ENCODE results near the gene MEIS2.

MEIS2 gene

GRCh38 chr15:37100109-37100965, at the start of gene MEIS2:
TSS of gene MEIS2 (minus strand) at chr15:37100549. CDS start at chr15:37099466, 1,083 bp downstream.
- DNase-seq: peak; percentile 48 to 85

- DNase-seq: no peak
Observed at GRCh38 chr15:37149146-37149545, 48.8 kb upstream of the MEIS2 start.

- DNase-seq: no peak
Observed at GRCh38 chr15:37148714-37149113, 48.4 kb upstream of the MEIS2 start.

- no peak for DNase-seq
Observed at GRCh38 chr15:37143351-37143750, 43.0 kb upstream of the MEIS2 start.

- no peak for DNase-seq
Observed at GRCh38 chr15:37142371-37142770, 42.0 kb upstream of the MEIS2 start.

- DNase-seq: no peak
Observed at GRCh38 chr15:37140531-37141058, 40.2 kb upstream of the MEIS2 start.

GRCh38 chr15:37138591-37139215, 38.4 kb upstream of the MEIS2 start:
- DNase-seq: no peak

- DNase-seq: no peak
Observed at GRCh38 chr15:37137221-37137620, 36.9 kb upstream of the MEIS2 start.

GRCh38 chr15:37136666-37137065, 36.3 kb upstream of the MEIS2 start:
- DNase-seq: no peak

GRCh38 chr15:37135225-37135624, 34.9 kb upstream of the MEIS2 start:
- DNase-seq: peak in 1 of 2 experiments; percentile 3

- peak in 1 of 2 experiments; percentile 38 for DNase-seq
Observed at GRCh38 chr15:37134699-37135131, 34.4 kb upstream of the MEIS2 start.

- DNase-seq: no peak
Observed at GRCh38 chr15:37134244-37134643, 33.9 kb upstream of the MEIS2 start.

GRCh38 chr15:37133602-37134001, 33.3 kb upstream of the MEIS2 start:
- peak in 1 of 2 experiments; percentile 33 for DNase-seq

- no peak for DNase-seq
Observed at GRCh38 chr15:37132826-37133417, 32.6 kb upstream of the MEIS2 start.

GRCh38 chr15:37131621-37132020, 31.3 kb upstream of the MEIS2 start:
- no peak for DNase-seq

GRCh38 chr15:37130356-37130755, 30.0 kb upstream of the MEIS2 start:
- DNase-seq: no peak

- DNase-seq: no peak
Observed at GRCh38 chr15:37125143-37125542, 24.8 kb upstream of the MEIS2 start.

- DNase-seq: no peak
Observed at GRCh38 chr15:37124331-37124730, 24.0 kb upstream of the MEIS2 start.

- no peak for DNase-seq
Observed at GRCh38 chr15:37122703-37123102, 22.4 kb upstream of the MEIS2 start.

- DNase-seq: no peak
Observed at GRCh38 chr15:37121492-37121891, 21.1 kb upstream of the MEIS2 start.

- DNase-seq: no peak
Observed at GRCh38 chr15:37117030-37117429, 16.7 kb upstream of the MEIS2 start.

GRCh38 chr15:37115538-37115937, 15.2 kb upstream of the MEIS2 start:
- no peak for DNase-seq

- no peak for DNase-seq
Observed at GRCh38 chr15:37112971-37113670, 12.8 kb upstream of the MEIS2 start.

All from SW 1271 (cell line).